Common myeloid progenitor, CD34-positive (primary cell): ENCODE data around the gene DESI1.

Source experiments
- CTCF ChIA-PET: fragments of 350-600 bp; sonication (Branson Sonifier 250); formaldehyde crosslinking; loops from one replicate; lab custom pipeline; 2021; ENCODE audit warnings: antibody characterized with exemption; lab: Charles Lee
- POLR2A ChIA-PET: fragments of 350-600 bp; sonication (Branson Sonifier 250); formaldehyde crosslinking; loops from one replicate; lab custom pipeline; 2021; ENCODE audit warnings: antibody characterized with exemption; lab: Charles Lee
- DNase-seq, 3 donors: peaks; one replicate each; pipeline versions ENCODE4 v3.0.0 to v3.0.0-alpha.2; 2013
- H3K27ac ChIP-seq, 2 experiments: 1 replicate in 1 of 2; 2 replicates in 1 of 2; pipeline ENCODE4 v1.7.0; 2013; ENCODE audit warnings: inconsistent platforms in 2 of 2, low read length in 2 of 2, mild to moderate bottlenecking in 2 of 2, low read depth in 1 of 2, moderate library complexity in 1 of 2; ENCODE audit not compliant: severe bottlenecking in 2 of 2, insufficient read depth in 1 of 2, poor library complexity in 1 of 2
- H3K27me3 ChIP-seq, 5 experiments: replicated peaks in 2 of 5; 1 replicate in 3 of 5; 2 replicates in 2 of 5; pipeline versions ENCODE4 v1.6.1 to v1.7.0; 2013; ENCODE audit warnings: low read length in 4 of 5, mild to moderate bottlenecking in 2 of 5, moderate library complexity in 2 of 5, inconsistent platforms in 1 of 5; ENCODE audit not compliant: insufficient read depth in 5 of 5, control insufficient read depth in 4 of 5
- H3K36me3 ChIP-seq, 4 experiments: 1 replicate in 2 of 4; 2 replicates in 2 of 4; pipeline versions ENCODE4 v1.6.1 to v1.7.0; 2013; ENCODE audit warnings: low read length in 3 of 4, control low read depth in 1 of 4, mild to moderate bottlenecking in 1 of 4; ENCODE audit not compliant: control insufficient read depth in 4 of 4, insufficient read depth in 4 of 4
- H3K4me1 ChIP-seq, 4 experiments: 1 replicate in 3 of 4; 2 replicates in 1 of 4; pipeline versions ENCODE4 v1.6.1 to v1.7.1; 2013; ENCODE audit warnings: low read length in 3 of 4, mild to moderate bottlenecking in 3 of 4, control low read depth in 1 of 4, inconsistent platforms in 1 of 4, moderate library complexity in 1 of 4; ENCODE audit not compliant: control insufficient read depth in 4 of 4, insufficient read depth in 4 of 4; ENCODE audit errors: control extremely low read depth in 1 of 4
- H3K4me3 ChIP-seq, 7 experiments: 1 replicate in 4 of 7; 2 replicates in 3 of 7; pipeline versions ENCODE4 v1.5.1 to v1.7.0; 2013; ENCODE audit warnings: mild to moderate bottlenecking in 7 of 7, low read length in 6 of 7, moderate library complexity in 6 of 7, inconsistent platforms in 2 of 7, low read depth in 2 of 7, control low read depth in 1 of 7; ENCODE audit not compliant: insufficient read depth in 4 of 7, control insufficient read depth in 1 of 7; ENCODE audit errors: extremely low read depth in 1 of 7
- H3K9me3 ChIP-seq, 5 experiments: 1 replicate in 4 of 5; 2 replicates in 1 of 5; pipeline versions ENCODE4 v1.6.1 to v1.7.1; 2013; ENCODE audit warnings: low read length in 4 of 5, mild to moderate bottlenecking in 2 of 5, inconsistent platforms in 1 of 5, low read depth in 1 of 5, moderate library complexity in 1 of 5; ENCODE audit not compliant: control insufficient read depth in 4 of 5, insufficient read depth in 2 of 5; ENCODE audit errors: control extremely low read depth in 1 of 5
- WGBS: methylation state at CpG from one replicate; pipeline ENCODE4 v1.1.5; 2013; ENCODE audit not compliant: insufficient coverage; 5-methylcytosine and 5-hydroxymethylcytosine counted together

Gene DESI1

GRCh38 chr22:41567512-41567768 is 53.4 kb downstream of the DESI1 start:
- peaks cover 0 to 7% (median 0%) of the 10 kb centered on the region in 4 experiments for H3K4me1 ChIP-seq
- ChIA-PET CTCF (interaction anchor here (1.3 to 1.9 kb wide), 3 partner anchors 9 to 164 kb away, joined by 3 to 8 read pairs (median 5); no protein-coding TSS in a partner anchor), POLR2A (no interaction called here)
- H3K36me3 ChIP-seq: no peaks in the 10 kb centered on the region
- H3K27me3 ChIP-seq: peaks cover 0 to 22% (median 13%) of the 10 kb centered on the region in 5 experiments
- no peak overlapping the region for H3K4me3 ChIP-seq
- WGBS: 95% methylated on average over 3 of the region's 3 CpGs
- H3K27ac ChIP-seq: no peak overlapping the region
- no peak for DNase-seq
- no peaks in the 10 kb centered on the region for H3K9me3 ChIP-seq

DNA sequence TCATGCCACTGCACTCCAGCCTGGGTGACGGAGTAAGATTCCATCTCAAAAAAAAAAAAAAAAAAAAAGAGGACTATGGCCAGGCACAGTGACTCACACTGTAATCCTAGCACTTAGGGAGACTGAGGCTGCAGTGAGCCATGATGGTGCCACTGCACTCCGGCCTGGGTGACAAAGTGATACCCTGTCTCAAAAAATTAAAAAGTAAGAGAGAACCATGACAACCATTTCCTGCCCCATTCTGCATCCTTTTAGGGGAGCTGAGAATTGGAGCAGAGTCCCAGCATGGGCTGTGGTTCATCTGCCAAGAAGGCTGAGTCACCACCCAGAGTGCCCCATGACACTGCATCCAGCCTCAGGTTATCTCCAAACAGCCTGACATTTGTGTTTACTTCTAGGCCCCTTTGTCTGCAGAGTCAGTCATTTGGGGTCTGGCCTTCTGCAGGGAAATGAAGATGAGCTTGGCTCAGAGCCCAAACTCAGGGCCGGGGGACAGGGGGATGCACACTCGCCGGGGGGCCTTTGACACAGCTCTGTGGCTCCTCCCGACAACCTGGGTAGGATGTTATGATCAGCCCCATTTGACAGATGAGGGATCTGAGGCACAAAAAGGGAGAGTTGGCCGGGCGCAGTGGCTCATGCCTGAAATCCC is 55.3 kb downstream of the DESI1 start:
- 72% methylated on average over 8 of the region's 8 CpGs for whole genome bisulfite sequencing
- H3K4me3 ChIP-seq: no peak overlapping the region
- ChIA-PET POLR2A (interaction anchor here (0.6 kb wide), 1 partner anchor 18 kb away, joined by 3 read pairs; no protein-coding TSS in a partner anchor), CTCF (interaction anchor here (0.7 to 1.2 kb wide), 3 partner anchors 11 to 22 kb away, joined by 3 to 5 read pairs (median 3); partner anchors contain the start of gene POLR3H)
- H3K9me3 ChIP-seq: no peaks in the 10 kb centered on the region
- peaks cover 0 to 7% (median 0%) of the 10 kb centered on the region in 4 experiments for H3K4me1 ChIP-seq
- peak; percentile 66 to 93 (median 91) for DNase-seq
- peaks cover 0 to 41% (median 18%) of the 10 kb centered on the region in 5 experiments for H3K27me3 ChIP-seq
- no peak overlapping the region for H3K27ac ChIP-seq
- no peaks in the 10 kb centered on the region for H3K36me3 ChIP-seq

GRCh38 chr22:41564563-41564962 is 56.3 kb downstream of the DESI1 start:
- Histone ChIP-seq H3K27ac (no peak overlapping the region), H3K27me3 (peaks cover 0 to 50% (median 22%) of the 10 kb centered on the region in 5 experiments), H3K4me1 (peaks cover 0 to 7% (median 0%) of the 10 kb centered on the region in 4 experiments), H3K4me3 (no peak overlapping the region), H3K9me3 (no peaks in the 10 kb centered on the region), H3K36me3 (no peaks in the 10 kb centered on the region)
- CTCF ChIA-PET: interaction anchor here (0.7 to 2.3 kb wide), 4 partner anchors 12 to 32 kb away, joined by 3 to 9 read pairs (median 5); partner anchors contain the start of gene POLR3H
- no peak for DNase-seq
- WGBS: 99% methylated on average over 8 of the region's 8 CpGs
- POLR2A ChIA-PET: no interaction called here

- no peak overlapping the region for H3K27ac ChIP-seq
- ChIA-PET CTCF (interaction anchor here (1.1 to 2.3 kb wide), 7 partner anchors 9 to 41 kb away, joined by 3 to 9 read pairs (median 5); partner anchors contain the start of gene POLR3H), POLR2A (no interaction called here)
- H3K36me3 ChIP-seq: no peaks in the 10 kb centered on the region
- H3K9me3 ChIP-seq: no peaks in the 10 kb centered on the region
- peaks cover 0 to 51% (median 22%) of the 10 kb centered on the region in 5 experiments for H3K27me3 ChIP-seq
- no peak overlapping the region for H3K4me3 ChIP-seq
- 90% methylated on average over 3 of the region's 10 CpGs for WGBS
- DNase-seq: no peak
- peaks cover 0 to 7% (median 0%) of the 10 kb centered on the region in 4 experiments for H3K4me1 ChIP-seq
These were observed 57.7 kb downstream of the DESI1 start for GRCh38 chr22:41563051-41563711.

GRCh38 chr22:41562461-41562860 is 58.4 kb downstream of the DESI1 start:
- CTCF ChIA-PET: interaction anchor here (1.1 to 2.3 kb wide), 6 partner anchors 9 to 42 kb away, joined by 3 to 9 read pairs (median 5); partner anchors contain the start of gene POLR3H
- WGBS: 70% methylated on average over 4 of the region's 4 CpGs
- no peak overlapping the region for H3K27ac ChIP-seq
- H3K4me1 ChIP-seq: peaks cover 0 to 7% (median 0%) of the 10 kb centered on the region in 4 experiments
- H3K27me3 ChIP-seq: peaks cover 0 to 56% (median 22%) of the 10 kb centered on the region in 5 experiments
- DNase-seq: no peak
- H3K9me3 ChIP-seq: no peaks in the 10 kb centered on the region
- POLR2A ChIA-PET: interaction anchor here (0.7 kb wide), 1 partner anchor 160 kb away, joined by 3 read pairs; no protein-coding TSS in a partner anchor
- H3K4me3 ChIP-seq: no peak overlapping the region
- no peaks in the 10 kb centered on the region for H3K36me3 ChIP-seq

- 94% methylated on average over 3 of the region's 5 CpGs for WGBS
- no peak for DNase-seq
- Histone ChIP-seq H3K4me3 (no peak overlapping the region), H3K4me1 (peaks cover 0 to 7% (median 1%) of the 10 kb centered on the region in 4 experiments), H3K27me3 (peaks cover 0 to 58% (median 21%) of the 10 kb centered on the region in 5 experiments), H3K9me3 (no peaks in the 10 kb centered on the region), H3K36me3 (no peaks in the 10 kb centered on the region), H3K27ac (no peak overlapping the region)
- CTCF ChIA-PET: interaction anchor here (1.7 kb wide), 1 partner anchor 18 kb away, joined by 4 read pairs; the partner anchor contains the start of gene POLR3H
- POLR2A ChIA-PET: interaction anchor here (0.7 kb wide), 1 partner anchor 159 kb away, joined by 3 read pairs; no protein-coding TSS in a partner anchor
These were observed 59.1 kb downstream of the DESI1 start for GRCh38 chr22:41561788-41562187.
